Heart right ventricle (tissue), 16 donors: Measurements from ENCODE around the gene HDAC11. TPM values are rescaled to one million over a fixed set of nuclear protein-coding genes. Genes with fewer than 3 reads are reported as not detected.
A peak's percentile ranks its signal among the peaks of the same experiment; 100 is the strongest.

Experiments
- ATAC-seq, 8 donors: fragments of 200-7000 bp; cut with Tn5 transposase; one replicate each; pipeline ENCODE4 v1.9.1; 2020; ENCODE audit warnings: mild to moderate bottlenecking in 8 of 8, moderate library complexity in 8 of 8, moderate number of reproducible peaks in 1 of 8
- DNase-seq, 2 donors: peaks; one replicate each; pipeline ENCODE4 v3.0.0-alpha.2; 2020
- H3K27ac ChIP-seq, 10 donors: fragments of 200-600 bp; sonication (generic) in 2 of 10; one replicate each; pipeline versions ENCODE4 v1.5.0 to v1.8.0; 2020 to 2022; ENCODE audit warnings: mild to moderate bottlenecking in 3 of 10
- H3K27me3 ChIP-seq, 7 donors: fragments of 200-600 bp; one replicate each; pipeline ENCODE4 v1.8.0; 2021 to 2022; ENCODE audit warnings: mild to moderate bottlenecking in 2 of 7
- H3K36me3 ChIP-seq, 9 donors: fragments of 200-600 bp; sonication (generic) in 1 of 9; one replicate each; pipeline versions ENCODE4 v1.5.0 to v1.8.0; 2020 to 2022; ENCODE audit warnings: mild to moderate bottlenecking in 2 of 9
- H3K4me1 ChIP-seq, 9 donors: fragments of 200-600 bp; sonication (generic) in 1 of 9; one replicate each; pipeline versions ENCODE4 v1.5.0 to v1.8.0; 2020 to 2022; ENCODE audit warnings: mild to moderate bottlenecking in 4 of 9
- H3K4me3 ChIP-seq, 10 donors: fragments of 200-600 bp; sonication (generic) in 2 of 10; one replicate each; pipeline versions ENCODE4 v1.5.0 to v1.8.0; 2020 to 2022; ENCODE audit warnings: mild to moderate bottlenecking in 7 of 10, moderate library complexity in 2 of 10
- H3K9me3 ChIP-seq, 11 donors: fragments of 200-600 bp in 10 of 11; sonication (generic) in 2 of 11; one replicate each; pipeline versions ENCODE4 v1.5.0 to v1.8.0; 2013 to 2022; ENCODE audit warnings: mild to moderate bottlenecking in 2 of 11, control low read depth in 1 of 11, moderate library complexity in 1 of 11
- WGBS, 2 donors: extraction: QIAGEN DNeasy Blood & Tissue Kit; methylation state at CpG; one replicate each; pipeline ENCODE4 v1.1.7; 2013; ENCODE audit warnings: inconsistent platforms in 1 of 2; 5-methylcytosine and 5-hydroxymethylcytosine counted together
- intact Hi-C, 10 donors: fragments of 100-400 bp; cut with DNase I; formaldehyde crosslinking; loops; one replicate each; pipeline versions ENCODE4 v1.11.1 to v1.14.2; 2022
- polyA plus RNA-seq, 2 donors: library from polyadenylated mRNA; stranded (reverse); fragments of 200-250 nt; gene quantifications; one replicate each; pipeline ENCODE4 v1.2.3, GENCODE V29; 2013
- total RNA-seq, 10 donors: library from RNA; stranded (reverse); fragmentation: NEBNext Ultra II Directional in 3 of 10; extraction: Animal tissue kit (Norgen Biotek cat#: 25700) in 3 of 10; gene quantifications; one replicate each; pipeline versions ENCODE4 v1.2.1 to v1.2.4, GENCODE V29; 2021 to 2023
- TF ChIP-seq, protein P1 (sequence below), 9 donors: fragments of 200-600 bp; sonication (generic) in 2 of 9; IDR thresholded peaks; one replicate each; pipeline versions ENCODE4 v1.5.0 to v1.8.0; 2021 to 2022; ENCODE audit warnings: antibody characterized with exemption in 9 of 9, mild to moderate bottlenecking in 5 of 9, moderate library complexity in 1 of 9
- donor health status: Arrhythmogenic right ventricular cardiomyopathy.
- donor health status: ischemic (EF 13 %, LVEDD 7.1; RV severe dilation, severe dysfunction).
- donor health status: healthy with polysubstance abuse.
- donor health status: DM: no; HTN: yes; CAD: no.
- donor health status: DM: no; HTN: no; CAD: no.
- donor health status: ischemic (EF 25% LVEDD 6.9; RV normal size, moderate dysfunction).
- donor health status: ischemic (EF 25% LVEDD 5.7; RV mildly dilated, moderate dysfunction).
- donor health status: healthy.
- donor health status: DM: yes; HTN: yes; CAD: no.
- donor health status: Ischemic cardiomyopathy.
- donor health status: ischemic (EF 35%, LVEDD 5.7; RV mildly dilated, moderate dysfunction).
- donor health status: nonischemic (EF 11% LVEDD 7.7; RV severe dilation, severe dysfunction).
- donor health status: DM: yes; HTN: yes; CAD: no.
- donor health status: PGD.
- donor health status: ischemic (EF 29% LVEDD 5.4; RV normal size, mild dysfunction).
- donor health status: nonischemic (EF 23%, LVEDD 6.1; RV moderate dilation, normal function).

Gene HDAC11
- total and polyA plus RNA-seq, 12 donors: 15.9 to 46.0 (median 33.3) TPM

DNA sequence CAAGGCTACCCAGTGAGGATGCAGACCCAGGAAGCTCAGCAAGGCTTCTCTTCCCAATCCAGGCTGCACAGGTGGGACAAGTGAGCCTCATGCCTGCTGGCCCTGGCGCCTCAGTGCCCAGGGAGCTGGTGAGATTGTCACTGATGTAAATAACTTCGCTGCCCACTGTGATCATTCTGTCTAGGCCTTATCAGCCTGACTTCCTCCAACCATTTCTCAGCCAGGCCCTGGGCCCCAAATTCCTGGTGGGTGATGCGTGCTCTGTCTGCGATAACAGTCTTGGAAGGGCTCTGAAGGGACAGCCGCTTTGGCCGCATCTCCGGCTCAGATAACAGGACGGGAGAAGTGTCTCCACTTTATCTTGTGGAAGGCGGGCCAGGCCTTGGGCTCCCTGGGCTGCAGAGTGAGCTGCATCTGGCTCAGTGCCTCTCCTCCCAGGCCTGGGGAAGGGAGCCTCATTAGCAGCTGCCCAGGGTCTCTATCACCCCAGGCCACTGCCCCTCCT, 66.6 kb downstream of the HDAC11 start:
- Histone ChIP-seq H3K27me3 (peaks cover 0 to 35% (median 13%) of the 10 kb centered on the region in 7 donors), H3K9me3 (peaks cover 0 to 14% (median 0%) of the 10 kb centered on the region in 11 donors), H3K27ac (peak overlapping the region in 6 of 10 donors; percentile 27 to 90 (median 68)), H3K36me3 (no peaks in the 10 kb centered on the region), H3K4me3 (no peak overlapping the region), H3K4me1 (peaks cover 8 to 45% (median 31%) of the 10 kb centered on the region in 9 donors)
- TF ChIP-seq, protein P1, sequence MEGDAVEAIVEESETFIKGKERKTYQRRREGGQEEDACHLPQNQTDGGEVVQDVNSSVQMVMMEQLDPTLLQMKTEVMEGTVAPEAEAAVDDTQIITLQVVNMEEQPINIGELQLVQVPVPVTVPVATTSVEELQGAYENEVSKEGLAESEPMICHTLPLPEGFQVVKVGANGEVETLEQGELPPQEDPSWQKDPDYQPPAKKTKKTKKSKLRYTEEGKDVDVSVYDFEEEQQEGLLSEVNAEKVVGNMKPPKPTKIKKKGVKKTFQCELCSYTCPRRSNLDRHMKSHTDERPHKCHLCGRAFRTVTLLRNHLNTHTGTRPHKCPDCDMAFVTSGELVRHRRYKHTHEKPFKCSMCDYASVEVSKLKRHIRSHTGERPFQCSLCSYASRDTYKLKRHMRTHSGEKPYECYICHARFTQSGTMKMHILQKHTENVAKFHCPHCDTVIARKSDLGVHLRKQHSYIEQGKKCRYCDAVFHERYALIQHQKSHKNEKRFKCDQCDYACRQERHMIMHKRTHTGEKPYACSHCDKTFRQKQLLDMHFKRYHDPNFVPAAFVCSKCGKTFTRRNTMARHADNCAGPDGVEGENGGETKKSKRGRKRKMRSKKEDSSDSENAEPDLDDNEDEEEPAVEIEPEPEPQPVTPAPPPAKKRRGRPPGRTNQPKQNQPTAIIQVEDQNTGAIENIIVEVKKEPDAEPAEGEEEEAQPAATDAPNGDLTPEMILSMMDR (IDR thresholded peaks at IDR 0.05): no peak
- WGBS, 2 donors: 50% methylated on average over 9 of the region's 9 CpGs
- intact Hi-C loops: no loop called here
- DNase-seq: peak in 1 of 2 donors; percentile 57
- peak in 3 of 8 donors; percentile 4 to 17 (median 11) for ATAC-seq

DNA sequence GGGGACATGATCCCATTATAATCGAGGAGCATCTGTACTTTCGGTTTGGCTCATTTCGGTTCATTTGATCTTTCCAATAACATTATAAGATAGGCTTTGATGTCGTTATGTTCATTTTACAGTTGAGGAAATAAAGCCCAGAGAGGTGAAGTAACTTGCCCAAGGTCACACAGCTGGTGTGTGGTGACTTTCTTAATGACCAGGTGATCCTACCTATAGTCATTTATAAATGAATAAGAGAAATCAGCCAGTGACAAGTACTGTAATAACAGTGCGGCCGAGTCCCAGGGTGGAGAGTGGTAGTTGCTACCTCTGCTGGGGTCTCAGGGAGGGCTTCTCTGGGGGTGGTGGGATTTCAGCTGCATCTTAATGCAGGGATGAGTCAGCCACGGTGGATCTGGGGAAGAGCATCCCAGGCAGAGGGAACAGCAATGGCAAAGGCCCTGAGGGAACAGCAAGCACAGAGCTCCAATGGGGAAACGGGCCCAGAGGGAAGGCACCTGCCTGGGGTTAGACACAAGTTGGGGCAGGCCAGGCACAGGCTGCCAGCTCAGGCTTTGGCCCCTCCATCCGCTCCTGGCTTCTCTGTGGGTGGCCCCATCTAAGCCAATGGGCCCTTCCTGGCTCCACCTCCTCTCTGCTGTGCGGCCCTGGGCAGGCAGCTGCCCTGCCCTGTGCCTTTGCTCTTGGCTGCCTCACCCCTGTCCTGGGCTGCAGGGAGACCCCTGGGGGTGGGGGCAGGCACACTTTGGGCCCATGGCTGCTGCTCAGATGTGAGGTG, 67.7 kb downstream of the HDAC11 start:
- Histone ChIP-seq H3K9me3 (peaks cover 0 to 3% (median 0%) of the 10 kb centered on the region in 11 donors), H3K27ac (peak overlapping the region in 7 of 10 donors; percentile 7 to 90 (median 72)), H3K4me3 (peak overlapping the region in 1 of 10 donors; percentile 55), H3K27me3 (peaks cover 0 to 35% (median 17%) of the 10 kb centered on the region in 7 donors), H3K36me3 (no peaks in the 10 kb centered on the region), H3K4me1 (peaks cover 9 to 55% (median 31%) of the 10 kb centered on the region in 9 donors)
- TF ChIP-seq, protein P1 (IDR thresholded peaks at IDR 0.05): no peak
- DNase-seq: no peak
- ATAC-seq: no peak
- intact Hi-C loops: no loop called here
- 78 to 84% methylated on average over 10 of the region's 10 CpGs for WGBS, 2 donors

DNA sequence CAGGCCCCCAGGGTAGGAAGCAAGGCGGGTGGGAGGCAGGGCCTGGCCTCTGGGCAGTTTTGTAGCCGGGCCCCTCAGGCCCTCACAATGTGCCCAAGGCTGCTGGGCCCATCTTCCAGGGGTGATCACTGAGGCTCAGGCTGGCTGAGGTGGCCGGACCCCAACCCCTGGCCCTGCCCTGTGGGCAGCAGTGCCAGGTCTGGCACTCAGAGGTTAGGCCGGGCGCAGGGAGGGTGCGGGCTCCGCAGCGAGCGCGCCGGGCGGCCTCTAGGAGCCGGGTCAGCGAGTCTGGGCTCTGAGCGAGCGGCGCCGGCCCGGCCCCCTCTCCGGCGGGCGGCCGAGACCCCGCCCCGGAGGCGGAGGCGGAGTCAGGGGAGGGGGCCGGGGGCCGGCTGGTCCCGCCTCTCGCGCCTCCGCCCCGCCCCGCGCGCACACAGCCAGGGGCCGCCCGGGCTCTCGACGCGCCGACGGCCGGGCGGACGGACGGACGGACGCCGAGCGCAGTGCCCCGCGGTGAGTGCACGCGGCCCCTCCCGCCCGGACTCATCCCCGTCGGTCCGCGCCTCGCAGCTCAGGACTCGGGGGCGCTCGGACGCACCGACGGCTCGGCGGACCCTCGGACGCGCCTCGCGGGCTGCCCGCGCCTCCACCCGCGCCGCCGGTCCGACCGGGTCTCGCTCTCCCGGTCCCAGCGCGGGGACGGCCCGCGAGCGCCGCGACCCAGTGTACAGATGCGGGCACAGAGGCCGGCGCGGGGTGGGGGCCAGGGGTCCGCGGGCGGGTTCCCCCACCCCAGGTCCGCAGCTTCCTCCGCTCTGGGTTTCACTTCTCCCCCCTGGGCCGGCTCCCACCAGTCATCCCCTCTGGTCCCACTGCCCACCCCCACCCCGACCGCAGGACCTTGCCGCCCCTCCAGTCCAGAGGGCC, 68.9 kb downstream of the HDAC11 start, which contains the start of gene FBLN2:
Gene FBLN2, plus strand, starts transcription at position 430 of the 927 bp plus-strand sequence. CDS start 21,231 bp downstream, outside the sequence.
- peak in 1 of 2 donors; percentile 72 for DNase-seq
- Histone ChIP-seq H3K36me3 (no peaks in the 10 kb centered on the region), H3K4me3 (peak within 1 kb of the TSS in 9 of 10 donors; percentile 34 to 55 (median 52)), H3K4me1 (peaks cover 14 to 67% (median 31%) of the 10 kb centered on the region in 9 donors), H3K27ac (peak within 1 kb of the TSS in 9 of 10 donors; percentile 56 to 90 (median 78)), H3K27me3 (peaks cover 0 to 35% (median 17%) of the 10 kb centered on the region in 7 donors), H3K9me3 (no peaks in the 10 kb centered on the region)
- 7% methylated on average over 59 to 107 of the region's 107 CpGs for WGBS, 2 donors
- intact Hi-C loops: no loop called here
- TF ChIP-seq, protein P1 (IDR thresholded peaks at IDR 0.05): no peak
- peak; percentile 66 to 93 (median 78) for ATAC-seq
